H9 (cell line): ENCODE measurements around the gene H6PD. TPM values are rescaled to one million over a fixed set of nuclear protein-coding genes. Genes with fewer than 3 reads are reported as not detected.

ENCODE experiments used
- DNase-seq: peaks from one replicate; pipeline ENCODE4 v3.0.0-alpha.2; 2017
- H2AFZ ChIP-seq: one replicate; pipeline ENCODE4 v1.6.1; 2013; ENCODE audit warnings: mild to moderate bottlenecking, low read length, control low read depth, moderate library complexity
- H2AK5ac ChIP-seq: 2 replicates; pipeline ENCODE4 v1.6.1; 2013; ENCODE audit warnings: low read length, control low read depth, mixed read lengths; ENCODE audit not compliant: insufficient read length
- H2BK120ac ChIP-seq: one replicate; pipeline ENCODE4 v1.6.1; 2013; ENCODE audit warnings: low read depth, mild to moderate bottlenecking, low read length, control low read depth, inconsistent platforms; ENCODE audit not compliant: poor library complexity, severe bottlenecking
- H2BK12ac ChIP-seq: 2 replicates; pipeline ENCODE4 v1.6.1; 2013; ENCODE audit warnings: low read length, control low read depth, mixed read lengths, low read depth; ENCODE audit not compliant: insufficient read length
- H2BK15ac ChIP-seq: 2 replicates; pipeline ENCODE4 v1.6.1; 2013; ENCODE audit warnings: low read depth, low read length, control low read depth
- H2BK20ac ChIP-seq: one replicate; pipeline ENCODE4 v1.6.1; 2013; ENCODE audit warnings: low read depth, mild to moderate bottlenecking, low read length, control low read depth, inconsistent platforms; ENCODE audit not compliant: poor library complexity, severe bottlenecking
- H2BK5ac ChIP-seq: 2 replicates; pipeline ENCODE4 v1.6.1; 2013; ENCODE audit warnings: low read length, control low read depth, mixed read lengths; ENCODE audit not compliant: insufficient read length
- H3K14ac ChIP-seq: 2 replicates; pipeline ENCODE4 v1.6.1; 2013; ENCODE audit warnings: low read length, control low read depth; ENCODE audit not compliant: insufficient read depth
- H3K18ac ChIP-seq: 2 replicates; pipeline ENCODE4 v1.6.1; 2013; ENCODE audit warnings: low read depth, mild to moderate bottlenecking, mixed read lengths, low read length, control low read depth; ENCODE audit not compliant: insufficient read length
- H3K23ac ChIP-seq: 2 replicates; pipeline ENCODE4 v1.6.1; 2013; ENCODE audit warnings: low read length, control low read depth, mixed read lengths, low read depth; ENCODE audit not compliant: insufficient read length
- H3K23me2 ChIP-seq: 2 replicates; pipeline ENCODE4 v1.6.1; 2013; ENCODE audit warnings: low read depth, mild to moderate bottlenecking, mixed read lengths, low read length, control low read depth; ENCODE audit not compliant: insufficient read length, poor library complexity, severe bottlenecking
- H3K27ac ChIP-seq: 2 replicates; pipeline ENCODE4 v1.5.1; 2013; ENCODE audit warnings: low read length, control low read depth, mixed read lengths, low read depth; ENCODE audit not compliant: insufficient read length
- H3K27me3 ChIP-seq: 2 replicates; pipeline ENCODE4 v1.6.1; 2013; ENCODE audit warnings: low read length, control low read depth, inconsistent platforms; ENCODE audit not compliant: insufficient read depth
- H3K4ac ChIP-seq: 2 replicates; pipeline ENCODE4 v1.6.1; 2013; ENCODE audit warnings: low read depth, mild to moderate bottlenecking, control low read depth, inconsistent platforms, low read length, moderate library complexity
- H3K4me1 ChIP-seq: 2 replicates; pipeline ENCODE4 v1.6.1; 2013; ENCODE audit warnings: low read length, control low read depth, inconsistent platforms; ENCODE audit not compliant: insufficient read depth
- H3K4me2 ChIP-seq: 2 replicates; pipeline ENCODE4 v1.6.1; 2013; ENCODE audit warnings: low read length, control low read depth, mixed read lengths; ENCODE audit not compliant: insufficient read length, insufficient read depth
- H3K56ac ChIP-seq: 2 replicates; pipeline ENCODE4 v1.6.1; 2013; ENCODE audit warnings: low read depth, mild to moderate bottlenecking, mixed read lengths, low read length, control low read depth; ENCODE audit not compliant: insufficient read length
- H3K79me1 ChIP-seq: 2 replicates; pipeline ENCODE4 v1.6.1; 2013; ENCODE audit warnings: low read depth, mild to moderate bottlenecking, moderate library complexity, low read length, control low read depth, inconsistent platforms; ENCODE audit not compliant: insufficient read depth, poor library complexity, severe bottlenecking
- H3K79me2 ChIP-seq: 2 replicates; pipeline ENCODE4 v1.6.1; 2013; ENCODE audit warnings: low read length, control low read depth, inconsistent platforms; ENCODE audit not compliant: insufficient read depth
- H3K9ac ChIP-seq: 2 replicates; pipeline ENCODE4 v1.6.1; 2013; ENCODE audit warnings: low read length, control low read depth, mixed read lengths; ENCODE audit not compliant: insufficient read length; ENCODE audit errors: extremely low read depth
- H3K9me3 ChIP-seq: one replicate; pipeline ENCODE4 v1.6.1; 2013; ENCODE audit warnings: low read depth, low read length, inconsistent platforms; ENCODE audit not compliant: control insufficient read depth
- H3T11ph ChIP-seq: one replicate; pipeline ENCODE4 v1.6.1; 2013; ENCODE audit warnings: mild to moderate bottlenecking, low read length, control low read depth, inconsistent platforms
- H4K20me1 ChIP-seq: one replicate; pipeline ENCODE4 v1.6.1; 2013; ENCODE audit not compliant: control insufficient read depth, insufficient read length, insufficient read depth
- H4K5ac ChIP-seq: 2 replicates; pipeline ENCODE4 v1.6.1; 2013; ENCODE audit warnings: low read depth, mild to moderate bottlenecking, mixed read lengths, low read length, control low read depth; ENCODE audit not compliant: insufficient read length
- H4K8ac ChIP-seq: replicated peaks from 2 replicates; pipeline ENCODE4 v1.6.1; 2013; ENCODE audit warnings: low read length, control low read depth, mixed read lengths, low read depth; ENCODE audit not compliant: insufficient read length
- H4K91ac ChIP-seq: 2 replicates; pipeline ENCODE4 v1.6.1; 2013; ENCODE audit warnings: low read depth, mild to moderate bottlenecking, moderate library complexity, mixed read lengths, low read length, control low read depth; ENCODE audit not compliant: insufficient read length
- H3K27ac Mint-ChIP-seq, 3 experiments: 2 replicates in 2 of 3; 3 replicates in 1 of 3; pipeline ENCODE4 v1.8.0; 2020 to 2021; ENCODE audit warnings: mixed read lengths in 3 of 3, mild to moderate bottlenecking in 1 of 3, moderate library complexity in 1 of 3
- H3K27me3 Mint-ChIP-seq: 2 replicates; pipeline ENCODE4 v1.8.0; 2021; ENCODE audit warnings: low read depth, mild to moderate bottlenecking, moderate library complexity, mixed read lengths
- H3K36me3 Mint-ChIP-seq, 3 experiments: 2 replicates in 2 of 3; 3 replicates in 1 of 3; pipeline ENCODE4 v1.8.0; 2020 to 2021; ENCODE audit warnings: low read depth in 3 of 3, mixed read lengths in 3 of 3; ENCODE audit not compliant: insufficient read depth in 1 of 3
- H3K4me1 Mint-ChIP-seq, 2 experiments: 2 replicates each; pipeline ENCODE4 v1.8.0; 2020; ENCODE audit warnings: mixed read lengths in 2 of 2
- H3K4me3 Mint-ChIP-seq, 2 experiments: 2 replicates in 1 of 2; 3 replicates in 1 of 2; pipeline ENCODE4 v1.8.0; 2020 to 2021; ENCODE audit warnings: mild to moderate bottlenecking in 2 of 2, mixed read lengths in 2 of 2, moderate library complexity in 1 of 2
- H3K9me3 Mint-ChIP-seq, 2 experiments: 2 replicates in 1 of 2; 3 replicates in 1 of 2; pipeline ENCODE4 v1.8.0; 2020; ENCODE audit warnings: mild to moderate bottlenecking in 2 of 2, mixed read lengths in 2 of 2, moderate library complexity in 1 of 2
- WGBS: extraction: QIAGEN DNeasy Blood & Tissue Kit; methylation state at CpG from one replicate; pipeline ENCODE4 v1.1.7; 2013; ENCODE audit warnings: missing lambda C conversion rate, low lambda C conversion rate, mixed read lengths; ENCODE audit not compliant: insufficient read length; ENCODE audit errors: extremely low coverage; 5-methylcytosine and 5-hydroxymethylcytosine counted together
- total RNA-seq: library from RNA; stranded (reverse); gene quantifications from 2 replicates; pipeline ENCODE4 v1.2.1, GENCODE V29; 2021
- TF ChIP-seq, protein P1 (sequence below): fragments of 200-600 bp; sonication (generic); conservative IDR thresholded peaks from 3 replicates; pipeline ENCODE4 v1.8.0; 2021; ENCODE audit warnings: antibody characterized with exemption, mild to moderate bottlenecking

Gene H6PD
- total RNA-seq, 1 experiment from 2014 or later: 7.9 TPM

DNA sequence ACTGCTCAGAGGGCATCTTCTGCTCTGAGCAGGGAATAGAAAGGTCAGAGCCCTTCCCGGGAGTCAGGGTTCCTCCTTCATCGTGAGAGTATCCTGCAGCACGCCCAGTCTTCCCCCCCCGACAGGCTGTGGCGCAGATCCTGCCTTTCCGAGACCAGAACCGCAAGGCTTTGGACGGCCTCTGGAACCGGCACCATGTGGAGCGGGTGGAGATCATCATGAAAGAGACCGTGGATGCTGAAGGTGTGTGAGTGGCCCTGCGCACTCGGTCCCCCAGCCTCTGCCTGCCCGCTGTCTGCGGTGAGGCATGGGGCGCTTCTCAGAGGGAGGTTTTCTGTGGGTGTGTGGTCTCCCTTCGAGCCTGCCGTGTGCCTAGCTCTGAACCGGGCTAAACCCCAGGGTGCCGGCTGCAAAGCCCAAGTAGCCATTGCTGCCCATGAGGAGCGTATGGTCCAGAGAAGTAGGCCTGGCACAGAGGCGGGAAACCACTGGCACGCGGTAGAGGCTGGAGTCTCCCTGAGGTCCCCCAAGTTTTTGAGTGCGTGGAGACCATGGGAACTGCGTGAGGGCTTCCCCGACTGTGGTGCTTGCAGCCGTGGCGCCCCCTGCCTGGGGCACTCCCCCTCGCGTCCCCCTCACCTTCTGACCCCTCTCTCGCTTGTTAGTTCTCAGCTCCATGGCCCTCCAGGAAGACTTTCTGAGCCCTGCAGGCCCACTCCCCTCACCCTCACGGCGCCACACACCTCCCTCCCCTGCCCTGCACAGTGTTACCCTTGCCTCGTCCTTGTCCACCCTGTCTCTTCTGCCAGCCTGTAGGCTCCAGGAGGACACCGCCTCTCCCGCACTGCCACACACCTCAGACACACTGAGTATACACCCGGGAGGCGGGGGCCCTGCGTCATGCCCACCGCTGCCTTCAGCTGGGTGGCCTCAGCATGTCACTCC is 12.5 kb downstream of the H6PD start:
- Histone ChIP-seq H3K18ac (no peak overlapping the region), H3K23me2 (no peaks in the 10 kb centered on the region), H3K14ac (no peak overlapping the region; the same call in 1 of the 2 replicates), H2BK5ac (no peak overlapping the region), H3K9me3 (no peaks in the 10 kb centered on the region), H4K91ac (no peak overlapping the region), H2AK5ac (no peak overlapping the region), H3K79me2 (no peaks in the 10 kb centered on the region), H3K4ac (no peak overlapping the region), H3K4me1 (no peaks in the 10 kb centered on the region; the same call in 1 of the 2 replicates), H3K27ac (no peak overlapping the region), H2BK20ac (no peak overlapping the region), H3K79me1 (no peaks in the 10 kb centered on the region), H4K8ac (no peak overlapping the region), H3K23ac (no peak overlapping the region), H4K20me1 (no peaks in the 10 kb centered on the region), H2AFZ (no peak overlapping the region), H4K5ac (no peak overlapping the region), H3K56ac (no peak overlapping the region), H3K9ac (no peak overlapping the region), H3T11ph (no peak overlapping the region), H2BK12ac (no peak overlapping the region), H2BK120ac (no peak overlapping the region), H3K27me3 (no peaks in the 10 kb centered on the region), H2BK15ac (no peak overlapping the region), H3K4me2 (no peak overlapping the region)
- no CpG with 5 or more reads among the region's 41 CpGs for WGBS
- H3K4me3 Mint-ChIP-seq: no peak overlapping the region
- H3K4me1 Mint-ChIP-seq: peaks cover 21 to 44% of the 10 kb centered on the region in 2 experiments
- DNase-seq: no peak
- no peaks in the 10 kb centered on the region; a peak in 1 of 7 replicates for H3K36me3 Mint-ChIP-seq
- TF ChIP-seq, protein P1, sequence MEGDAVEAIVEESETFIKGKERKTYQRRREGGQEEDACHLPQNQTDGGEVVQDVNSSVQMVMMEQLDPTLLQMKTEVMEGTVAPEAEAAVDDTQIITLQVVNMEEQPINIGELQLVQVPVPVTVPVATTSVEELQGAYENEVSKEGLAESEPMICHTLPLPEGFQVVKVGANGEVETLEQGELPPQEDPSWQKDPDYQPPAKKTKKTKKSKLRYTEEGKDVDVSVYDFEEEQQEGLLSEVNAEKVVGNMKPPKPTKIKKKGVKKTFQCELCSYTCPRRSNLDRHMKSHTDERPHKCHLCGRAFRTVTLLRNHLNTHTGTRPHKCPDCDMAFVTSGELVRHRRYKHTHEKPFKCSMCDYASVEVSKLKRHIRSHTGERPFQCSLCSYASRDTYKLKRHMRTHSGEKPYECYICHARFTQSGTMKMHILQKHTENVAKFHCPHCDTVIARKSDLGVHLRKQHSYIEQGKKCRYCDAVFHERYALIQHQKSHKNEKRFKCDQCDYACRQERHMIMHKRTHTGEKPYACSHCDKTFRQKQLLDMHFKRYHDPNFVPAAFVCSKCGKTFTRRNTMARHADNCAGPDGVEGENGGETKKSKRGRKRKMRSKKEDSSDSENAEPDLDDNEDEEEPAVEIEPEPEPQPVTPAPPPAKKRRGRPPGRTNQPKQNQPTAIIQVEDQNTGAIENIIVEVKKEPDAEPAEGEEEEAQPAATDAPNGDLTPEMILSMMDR: peak; percentile 38
- H3K27me3 Mint-ChIP-seq: no peaks in the 10 kb centered on the region
- no peaks in the 10 kb centered on the region for H3K9me3 Mint-ChIP-seq
- peak overlapping the region in 2 of 3 experiments; percentile 7 to 47; a peak in 2 of 7 replicates for H3K27ac Mint-ChIP-seq
